ENCODE data around the gene SUCO. TPM values are rescaled to one million over a fixed set of nuclear protein-coding genes. Genes with fewer than 3 reads are reported as not detected.

Gene SUCO
- total RNA-seq, 1 donor from 2014 or later, result 38.3 TPM

GRCh38 chr1:172600615-172601014 lies 67.7 kb downstream of the SUCO start:
- intact Hi-C loops (cut with DNase I), result no loop called here
- no peak overlapping the region for H3K4me3 ChIP-seq
- H3K36me3 ChIP-seq, result peaks cover 0 to 40% of the 10 kb centered on the region in 2 donors
- no peaks in the 10 kb centered on the region for H3K4me1 ChIP-seq
- no peak for DNase-seq (ENCODE audit: extremely low spot score in 2 of 2)
- no peaks in the 10 kb centered on the region for H3K27me3 ChIP-seq
- no peak overlapping the region for H3K27ac ChIP-seq
- H3K9me3 ChIP-seq, result no peaks in the 10 kb centered on the region
- no peak for TF ChIP-seq POLR2A (IDR thresholded peaks at IDR 0.05)
- TF ChIP-seq, protein P1, sequence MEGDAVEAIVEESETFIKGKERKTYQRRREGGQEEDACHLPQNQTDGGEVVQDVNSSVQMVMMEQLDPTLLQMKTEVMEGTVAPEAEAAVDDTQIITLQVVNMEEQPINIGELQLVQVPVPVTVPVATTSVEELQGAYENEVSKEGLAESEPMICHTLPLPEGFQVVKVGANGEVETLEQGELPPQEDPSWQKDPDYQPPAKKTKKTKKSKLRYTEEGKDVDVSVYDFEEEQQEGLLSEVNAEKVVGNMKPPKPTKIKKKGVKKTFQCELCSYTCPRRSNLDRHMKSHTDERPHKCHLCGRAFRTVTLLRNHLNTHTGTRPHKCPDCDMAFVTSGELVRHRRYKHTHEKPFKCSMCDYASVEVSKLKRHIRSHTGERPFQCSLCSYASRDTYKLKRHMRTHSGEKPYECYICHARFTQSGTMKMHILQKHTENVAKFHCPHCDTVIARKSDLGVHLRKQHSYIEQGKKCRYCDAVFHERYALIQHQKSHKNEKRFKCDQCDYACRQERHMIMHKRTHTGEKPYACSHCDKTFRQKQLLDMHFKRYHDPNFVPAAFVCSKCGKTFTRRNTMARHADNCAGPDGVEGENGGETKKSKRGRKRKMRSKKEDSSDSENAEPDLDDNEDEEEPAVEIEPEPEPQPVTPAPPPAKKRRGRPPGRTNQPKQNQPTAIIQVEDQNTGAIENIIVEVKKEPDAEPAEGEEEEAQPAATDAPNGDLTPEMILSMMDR (IDR thresholded peaks at IDR 0.05), result no peak
- TF ChIP-seq POLR2AphosphoS5 (IDR thresholded peaks at IDR 0.05; ENCODE audit: insufficient read depth in 1 of 2, low read depth in 1 of 2), result no peak

DNA sequence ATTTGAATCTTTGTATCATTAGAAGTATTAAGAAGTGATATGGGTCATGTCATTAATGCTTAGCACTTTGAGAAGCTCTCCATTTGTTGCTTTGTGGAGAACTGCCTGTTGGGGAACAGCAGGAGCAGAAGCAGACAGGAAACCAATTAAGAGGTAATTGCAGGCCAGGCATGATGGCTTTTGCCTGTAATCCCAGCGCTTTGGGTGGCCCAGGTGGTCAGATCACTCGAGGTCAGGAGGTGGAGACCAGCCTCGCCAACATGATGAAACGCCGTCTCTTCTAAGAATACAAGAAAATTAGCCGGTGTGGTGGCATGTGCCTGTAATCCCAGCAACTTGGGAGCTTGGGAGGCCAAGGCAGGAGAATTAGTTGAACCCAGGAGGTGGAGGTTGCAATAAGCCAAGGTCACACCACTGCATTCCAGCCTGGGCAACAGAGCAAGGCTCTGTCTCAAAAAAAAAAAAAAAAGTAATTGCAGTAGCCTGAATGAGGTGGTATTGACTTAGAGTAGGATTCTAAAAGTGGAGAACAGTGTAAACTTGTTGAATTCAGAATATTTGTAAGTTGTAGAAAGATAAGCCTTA lies 68.2 kb downstream of the SUCO start:
- TF ChIP-seq, protein P1 (IDR thresholded peaks at IDR 0.05), result no peak
- no peak for TF ChIP-seq POLR2AphosphoS5 (IDR thresholded peaks at IDR 0.05; ENCODE audit: insufficient read depth in 1 of 2, low read depth in 1 of 2)
- TF ChIP-seq POLR2A (IDR thresholded peaks at IDR 0.05), result no peak
- Histone ChIP-seq H3K36me3 (peaks cover 0 to 40% of the 10 kb centered on the region in 2 donors), H3K27ac (no peak overlapping the region), H3K4me1 (no peaks in the 10 kb centered on the region), H3K9me3 (no peaks in the 10 kb centered on the region), H3K27me3 (no peaks in the 10 kb centered on the region), H3K4me3 (no peak overlapping the region)
- DNase-seq (ENCODE audit: extremely low spot score in 2 of 2), result no peak
- intact Hi-C loops (cut with DNase I), result no loop called here

DNA sequence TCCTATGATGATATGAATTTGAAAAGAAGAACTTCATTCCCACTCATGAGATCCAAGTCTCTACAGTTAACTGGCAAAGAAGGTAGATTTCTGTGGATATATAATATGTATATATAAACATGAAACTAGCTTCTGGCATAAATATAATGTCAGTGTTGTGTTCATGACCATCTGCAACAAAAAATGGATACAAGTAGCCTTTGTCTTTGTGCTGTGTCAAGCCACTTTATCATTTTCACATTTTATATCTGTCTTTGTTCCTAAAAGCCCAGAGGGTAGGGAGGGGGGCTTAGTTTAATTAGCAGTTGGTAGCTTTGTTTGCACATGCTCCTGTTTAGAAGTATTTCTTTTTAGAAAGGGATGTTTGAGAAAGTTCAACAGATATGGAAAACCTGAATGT lies 69.8 kb downstream of the SUCO start:
- Histone ChIP-seq H3K9me3 (no peaks in the 10 kb centered on the region), H3K27ac (no peak overlapping the region), H3K27me3 (no peaks in the 10 kb centered on the region), H3K36me3 (peaks cover 0 to 29% of the 10 kb centered on the region in 2 donors), H3K4me1 (no peaks in the 10 kb centered on the region), H3K4me3 (no peak overlapping the region)
- no peak for DNase-seq (ENCODE audit: extremely low spot score in 2 of 2)
- TF ChIP-seq POLR2AphosphoS5 (IDR thresholded peaks at IDR 0.05; ENCODE audit: insufficient read depth in 1 of 2, low read depth in 1 of 2) (no peak), POLR2A (IDR thresholded peaks at IDR 0.05) (no peak)
- TF ChIP-seq, protein P1 (IDR thresholded peaks at IDR 0.05), result no peak
- intact Hi-C loops (cut with DNase I), result no loop called here

- DNase-seq (ENCODE audit: extremely low spot score in 2 of 2), result no peak
- Histone ChIP-seq H3K4me1 (no peaks in the 10 kb centered on the region), H3K36me3 (peaks cover 0 to 29% of the 10 kb centered on the region in 2 donors), H3K4me3 (no peak overlapping the region), H3K27me3 (no peaks in the 10 kb centered on the region), H3K27ac (no peak overlapping the region), H3K9me3 (no peaks in the 10 kb centered on the region)
- TF ChIP-seq, protein P1 (IDR thresholded peaks at IDR 0.05), result no peak
- no peak for TF ChIP-seq POLR2AphosphoS5 (IDR thresholded peaks at IDR 0.05; ENCODE audit: insufficient read depth in 1 of 2, low read depth in 1 of 2)
- no peak for TF ChIP-seq POLR2A (IDR thresholded peaks at IDR 0.05)
- intact Hi-C loops (cut with DNase I), result no loop called here
These were observed 70.9 kb downstream of the SUCO start for GRCh38 chr1:172603816-172604215.

- H3K36me3 ChIP-seq, result peaks cover 0 to 33% of the 10 kb centered on the region in 2 donors
- intact Hi-C loops (cut with DNase I), result no loop called here
These were observed 72.7 kb downstream of the SUCO start for GRCh38 chr1:172605641-172606040.

More at GRCh38 chr1:172605641-172606040, 72.7 kb downstream of the SUCO start:
- DNase-seq (ENCODE audit: extremely low spot score in 2 of 2), result no peak
- Histone ChIP-seq H3K4me3 (no peak overlapping the region), H3K27ac (no peak overlapping the region), H3K9me3 (no peaks in the 10 kb centered on the region), H3K4me1 (no peaks in the 10 kb centered on the region), H3K27me3 (no peaks in the 10 kb centered on the region)
- TF ChIP-seq POLR2A (IDR thresholded peaks at IDR 0.05) (no peak), POLR2AphosphoS5 (IDR thresholded peaks at IDR 0.05; ENCODE audit: insufficient read depth in 1 of 2, low read depth in 1 of 2) (no peak)
- TF ChIP-seq, protein P1 (IDR thresholded peaks at IDR 0.05), result no peak

All from vagina (tissue), 2 donors.